Hepatic stellate cell (primary cell): ENCODE data around the gene DIDO1.
A peak's percentile ranks its signal among the peaks of the same experiment; 100 is the strongest.
"Not testable (repeated sequence)": the region's sequence is repeated elsewhere in the genome, so short reads cannot be mapped to it uniquely, and the experiment has no call there.

Experiments used
- DNase-seq: peaks from one replicate; pipeline ENCODE4 v3.0.0; 2011; ENCODE audit warnings: low spot score

DIDO1 gene

DNA sequence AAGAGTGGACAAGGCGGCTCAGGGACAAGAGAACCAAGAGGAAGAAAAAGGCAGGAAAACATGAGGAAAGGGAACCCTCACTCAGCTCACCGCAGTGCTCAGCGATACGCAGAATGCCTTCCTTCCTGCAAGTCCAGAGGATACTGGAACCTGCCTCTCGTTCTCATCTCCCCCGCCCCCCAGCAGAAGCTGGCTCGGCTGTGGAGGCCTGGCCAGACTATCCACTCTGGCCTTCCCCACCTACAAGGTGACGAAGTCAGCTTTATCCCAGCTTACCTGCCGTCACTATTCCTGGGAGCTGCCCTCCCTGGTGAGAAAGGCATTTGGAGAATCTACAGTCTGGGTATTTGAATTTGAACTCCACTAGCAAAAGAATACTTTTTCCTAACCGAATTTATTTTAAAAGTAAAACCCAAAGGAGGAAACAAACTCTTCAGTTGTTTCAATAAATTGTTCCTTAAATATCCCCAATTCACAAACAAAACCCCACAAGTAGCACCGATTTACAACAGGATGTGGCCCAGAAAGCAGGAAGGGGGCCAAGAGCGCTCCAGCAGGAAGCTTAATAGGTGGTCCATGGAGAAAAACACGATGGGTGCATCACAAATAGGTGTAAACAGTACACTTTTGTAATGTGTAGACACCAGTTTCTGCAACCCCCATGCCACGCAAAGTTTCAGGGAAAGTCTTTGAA, 2.1 kb upstream of the DIDO1 start:
- no peak for DNase-seq

GRCh38 chr20:62927128-62927705, 912 bp upstream of the DIDO1 start:
- no peak for DNase-seq

DNA sequence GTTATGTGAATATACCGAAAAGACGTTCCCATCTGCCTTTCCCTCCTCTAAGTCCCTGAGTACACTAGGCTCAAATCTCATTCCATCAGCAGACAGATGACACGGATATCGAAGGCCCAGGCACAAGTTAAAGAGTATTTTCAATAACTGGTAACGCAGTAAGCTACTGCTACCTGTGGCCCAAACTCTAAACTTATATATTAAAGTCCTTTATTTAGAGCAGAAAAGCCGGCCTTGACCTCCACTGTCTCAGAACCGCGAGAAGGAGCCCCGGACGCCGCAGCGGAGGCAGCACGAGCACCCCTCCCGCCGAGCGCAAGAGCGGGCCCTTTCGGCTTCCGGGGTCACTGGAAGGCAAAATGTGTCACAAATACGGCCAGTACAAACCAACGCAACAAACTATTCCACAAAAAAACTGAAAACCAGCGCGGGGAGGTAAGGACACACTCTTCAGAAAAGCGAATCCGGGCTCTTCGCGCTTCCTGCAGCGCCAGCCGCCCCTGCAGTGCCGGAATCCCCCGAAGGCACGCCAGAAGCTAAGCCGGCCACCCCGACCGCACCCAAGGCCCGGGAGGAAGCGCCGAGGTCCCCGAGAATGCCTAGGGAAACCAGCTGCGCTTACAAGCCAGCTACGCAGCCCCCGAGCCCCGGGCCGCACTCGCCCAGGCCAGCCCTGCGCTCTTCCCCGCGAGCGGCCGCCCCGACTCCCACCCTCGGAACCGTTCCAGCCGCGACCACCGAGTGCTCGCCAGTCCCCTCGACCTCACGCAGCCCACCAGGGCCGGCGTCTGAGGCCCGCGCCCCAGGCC, 681 bp downstream of the DIDO1 start:
- DNase-seq, result peak; percentile 45

DNA sequence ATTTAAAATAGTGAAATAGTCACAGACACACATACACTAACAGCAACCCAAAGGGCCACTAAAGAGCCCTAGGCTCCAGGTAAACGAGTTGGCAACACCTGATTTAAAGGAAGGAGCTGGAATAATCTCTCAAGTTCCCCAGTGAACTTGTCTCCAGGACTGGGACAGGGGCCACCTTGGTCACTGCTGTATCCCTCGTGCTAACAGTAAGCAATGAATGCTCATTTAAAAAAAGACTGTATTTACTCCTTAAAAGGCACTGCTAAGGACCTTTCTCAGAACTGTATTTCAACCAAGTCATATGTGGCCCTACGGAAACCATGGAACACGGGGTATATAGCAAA, 1.3 kb downstream of the DIDO1 start:
- no peak for DNase-seq

- DNase-seq, result no peak
Measured at GRCh38 chr20:62924442-62925075, 1.7 kb downstream of the DIDO1 start.

- DNase-seq, result no peak
Measured at GRCh38 chr20:62923669-62924441, 2.5 kb downstream of the DIDO1 start.

DNA sequence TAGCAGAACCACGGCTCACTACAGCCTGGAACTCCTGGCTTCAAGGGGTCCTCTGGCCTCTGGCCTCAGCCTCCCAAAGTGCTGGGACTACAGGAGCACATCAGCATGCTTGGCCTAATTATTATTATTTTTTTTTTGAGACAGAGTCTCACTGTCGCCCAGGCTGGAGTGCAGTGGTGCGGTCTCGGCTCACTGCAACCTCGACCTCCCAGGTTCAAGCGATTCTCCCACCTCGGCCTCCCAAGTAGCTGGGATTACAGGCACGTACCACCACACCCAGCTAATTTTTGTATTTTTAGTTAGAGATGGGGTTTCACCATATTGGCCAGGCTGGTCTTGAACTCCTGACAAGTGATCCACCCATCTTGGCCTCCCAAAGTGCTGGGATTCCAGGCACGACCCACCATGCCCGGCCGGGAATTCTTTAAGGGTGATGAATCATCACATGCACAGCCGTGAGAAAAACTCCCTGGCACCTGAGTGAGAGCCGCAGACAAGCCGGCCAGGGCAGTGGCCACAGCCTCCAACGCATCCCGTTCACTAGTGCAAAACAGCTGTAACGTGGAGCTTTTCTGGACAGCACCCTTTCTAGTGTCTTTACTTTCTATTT, 3.1 kb downstream of the DIDO1 start:
- DNase-seq, result not testable (repeated sequence)

- no peak for DNase-seq
Measured at GRCh38 chr20:62922451-62922921, 3.8 kb downstream of the DIDO1 start.

DNA sequence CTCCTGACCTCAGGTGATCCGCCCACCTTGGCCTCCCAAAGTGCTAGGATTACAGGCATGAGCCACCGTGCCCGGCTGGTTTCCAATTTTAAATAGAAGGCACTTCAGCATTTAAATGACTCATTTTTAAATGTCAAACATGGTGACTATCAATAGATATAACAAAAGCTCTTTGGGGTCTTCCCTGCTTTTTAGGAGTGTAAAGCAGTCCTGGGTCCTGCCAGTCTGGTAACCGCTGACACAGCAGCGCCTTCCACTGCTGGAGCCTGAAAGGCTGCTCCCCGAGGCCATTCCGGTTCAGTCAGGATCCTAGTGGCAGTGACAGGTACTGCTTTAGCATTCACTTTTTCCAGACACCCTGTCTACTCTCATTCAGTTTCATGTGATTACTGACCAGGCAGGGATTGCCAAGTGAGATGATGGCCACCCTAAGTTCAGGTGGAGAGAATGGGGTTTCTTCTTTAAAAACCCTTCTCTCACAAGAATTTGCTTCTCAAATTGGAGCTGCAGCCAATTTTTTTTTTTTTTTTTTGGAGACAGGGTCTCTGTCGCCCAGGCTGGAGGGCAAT, 5.1 kb downstream of the DIDO1 start:
- DNase-seq, result peak; percentile 57

GRCh38 chr20:62920039-62920645, 6.2 kb downstream of the DIDO1 start:
- DNase-seq, result no peak

- DNase-seq, result no peak
Measured at GRCh38 chr20:62918831-62919230, 7.5 kb downstream of the DIDO1 start.

DNA sequence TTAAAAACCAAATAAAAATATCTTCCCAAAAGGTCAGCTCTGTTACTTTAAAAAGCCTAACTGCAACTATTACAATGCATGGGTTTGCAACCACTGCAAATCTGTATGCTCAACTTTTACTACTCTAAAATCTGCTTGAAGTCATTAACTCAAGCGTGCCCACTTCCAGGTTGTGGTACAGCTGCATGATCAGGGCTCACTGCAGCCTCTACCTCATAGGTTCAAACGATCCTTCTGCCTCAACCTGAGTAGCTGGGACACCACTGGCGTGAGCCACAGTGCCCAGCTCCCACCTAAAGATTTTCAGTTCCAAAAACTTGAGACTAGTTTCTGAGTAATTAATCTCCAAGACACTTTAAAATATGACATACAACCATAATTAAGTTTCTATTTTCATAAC, 8.2 kb downstream of the DIDO1 start:
- DNase-seq, result no peak

- no peak for DNase-seq
Measured at GRCh38 chr20:62917720-62918119, 8.6 kb downstream of the DIDO1 start.

GRCh38 chr20:62916703-62917476, 9.4 kb downstream of the DIDO1 start:
- DNase-seq, result no peak

DNA sequence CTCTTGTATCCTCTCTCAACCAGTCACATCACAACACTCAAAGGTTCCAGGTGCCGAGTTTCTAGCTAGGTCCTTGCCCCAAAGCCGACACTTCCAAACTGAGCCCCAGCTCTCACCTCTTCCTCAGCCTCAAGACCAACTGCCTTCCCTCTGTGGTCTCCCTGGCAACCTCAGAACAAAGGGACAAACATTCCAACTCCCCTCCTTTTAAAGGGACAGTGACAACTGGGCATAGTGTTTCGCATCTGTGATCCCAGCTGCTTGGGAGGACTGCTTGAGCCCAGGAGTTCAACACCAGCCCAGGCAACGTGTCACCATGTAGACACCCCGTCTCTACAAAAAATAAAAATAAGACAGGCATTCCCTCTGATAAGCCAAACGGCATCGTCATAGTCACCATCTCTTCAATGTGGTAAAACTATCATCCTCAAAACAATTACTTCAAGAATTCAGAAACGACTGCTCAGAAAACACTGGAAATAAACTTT, 11.3 kb downstream of the DIDO1 start:
- DNase-seq, result peak; percentile 50

DNA sequence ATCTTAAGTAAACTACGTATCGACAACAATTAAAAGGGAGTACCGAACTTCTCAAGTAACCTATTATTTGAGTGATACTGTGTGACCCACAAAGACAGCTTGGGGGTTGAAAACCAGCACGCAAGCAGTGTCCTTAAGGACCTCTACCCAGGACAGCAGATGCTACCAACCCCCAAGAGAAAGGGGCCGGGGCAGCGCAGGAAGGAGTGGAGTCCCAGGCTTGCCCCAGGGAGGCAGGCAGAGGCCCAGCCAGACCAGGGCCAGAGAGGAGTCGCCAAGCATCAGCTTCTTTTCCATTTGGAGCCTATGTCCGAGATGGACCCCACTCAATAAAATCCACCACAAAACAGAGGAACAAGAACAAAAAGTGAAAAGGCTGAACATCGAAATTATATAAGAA, 11.9 kb downstream of the DIDO1 start:
- no peak for DNase-seq

DNA sequence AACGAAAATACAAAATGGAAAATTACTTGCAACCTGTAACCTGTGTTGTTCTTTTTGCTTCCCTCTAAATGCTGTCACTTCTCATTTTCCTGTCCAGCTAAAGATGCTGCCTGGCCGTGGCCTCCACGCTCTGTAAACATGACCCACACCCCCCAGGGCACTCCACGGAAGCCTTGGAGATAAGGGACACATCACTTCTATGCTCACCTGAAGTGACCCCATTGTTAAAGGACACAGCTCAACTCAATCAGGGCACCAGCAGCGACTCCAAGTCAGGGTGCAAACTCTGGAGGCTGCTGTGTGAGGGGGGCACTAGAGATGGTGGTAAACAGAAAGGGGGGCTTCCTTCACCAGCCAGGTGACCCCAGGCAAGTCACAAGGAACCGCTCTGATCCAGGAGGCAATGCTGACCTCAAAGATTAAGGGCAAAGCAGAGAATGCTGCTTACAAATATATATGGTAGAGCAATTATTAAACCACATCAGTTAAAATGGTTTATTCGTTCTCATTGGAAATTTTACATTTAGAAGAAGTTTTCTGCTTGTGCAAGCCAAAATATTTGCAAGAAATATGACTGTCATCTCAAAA, 13.2 kb downstream of the DIDO1 start:
- no peak for DNase-seq

- no peak for DNase-seq
Measured at GRCh38 chr20:62911701-62912280, 14.5 kb downstream of the DIDO1 start.
